HG03108 (cell line): ENCODE measurements around the gene GOSR1.
"Not testable (repeated sequence)": the region's sequence is repeated elsewhere in the genome, so short reads cannot be mapped to it uniquely, and the experiment has no call there.

Experiments
- ATAC-seq: cut with Tn5 transposase; IDR thresholded peaks from one replicate; pipeline ENCODE4 v1.9.1; 2021; ENCODE audit warnings: moderate library complexity; ENCODE audit not compliant: unreplicated experiment

The GOSR1 gene

DNA sequence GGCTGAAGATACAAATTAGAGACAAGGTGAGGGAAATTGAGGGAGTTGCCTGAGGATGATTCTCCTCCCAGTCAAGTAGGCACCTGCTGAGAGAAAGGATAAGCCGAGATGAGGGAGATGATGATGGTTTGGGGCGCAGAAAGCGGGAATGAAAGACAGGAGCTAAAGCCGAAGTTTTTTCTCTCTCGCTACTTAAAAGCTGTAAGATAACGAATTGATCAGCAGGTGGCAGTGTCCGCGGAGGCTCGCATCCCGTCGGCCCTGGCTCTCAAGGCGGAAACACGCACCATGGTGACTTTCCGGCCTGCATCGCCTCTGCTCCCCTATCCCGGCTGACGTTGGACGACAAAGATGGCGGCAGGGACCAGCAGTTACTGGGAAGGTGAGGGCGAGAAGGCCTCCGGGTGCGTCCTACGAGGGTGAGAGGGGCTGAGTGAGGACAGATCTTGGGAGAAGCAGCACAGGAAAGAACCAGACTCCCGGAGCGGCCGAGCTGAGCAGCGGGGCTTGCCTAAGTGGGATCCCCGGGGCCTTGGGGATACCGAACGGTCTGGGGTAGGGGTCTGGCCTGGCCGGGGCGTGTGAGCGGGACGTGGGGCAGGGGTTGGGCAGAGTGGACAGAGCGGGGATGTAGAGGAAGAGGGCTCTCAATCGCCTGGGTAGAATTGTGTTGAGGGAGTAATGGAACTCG is at the start of gene GOSR1:
Gene GOSR1 (plus strand): TSS at position 326 of the 691 bp plus-strand sequence. CDS start 26 bp downstream, at position 352.
- peak; percentile 97 for ATAC-seq

DNA sequence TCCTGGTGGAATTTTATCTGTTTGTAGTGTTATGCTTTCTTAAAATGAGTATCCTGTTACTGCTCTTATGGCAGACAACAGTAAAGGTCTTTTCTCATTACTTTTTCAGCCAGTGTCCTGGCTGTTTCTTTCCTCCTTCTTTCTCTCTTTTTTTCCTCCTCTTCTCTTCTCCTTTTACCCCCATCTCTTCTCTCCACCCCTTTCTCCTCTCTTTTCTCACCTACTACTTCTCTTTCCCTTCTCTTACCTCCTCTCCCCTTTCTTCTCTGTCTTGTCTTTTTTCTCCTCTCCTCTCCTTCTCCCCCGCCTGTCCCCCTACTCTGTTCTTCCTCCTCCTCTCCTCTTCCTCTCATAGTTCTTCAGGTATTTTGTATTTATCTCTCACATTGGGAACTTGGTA is 49.6 kb upstream of the GOSR1 start:
- no peak for ATAC-seq

DNA sequence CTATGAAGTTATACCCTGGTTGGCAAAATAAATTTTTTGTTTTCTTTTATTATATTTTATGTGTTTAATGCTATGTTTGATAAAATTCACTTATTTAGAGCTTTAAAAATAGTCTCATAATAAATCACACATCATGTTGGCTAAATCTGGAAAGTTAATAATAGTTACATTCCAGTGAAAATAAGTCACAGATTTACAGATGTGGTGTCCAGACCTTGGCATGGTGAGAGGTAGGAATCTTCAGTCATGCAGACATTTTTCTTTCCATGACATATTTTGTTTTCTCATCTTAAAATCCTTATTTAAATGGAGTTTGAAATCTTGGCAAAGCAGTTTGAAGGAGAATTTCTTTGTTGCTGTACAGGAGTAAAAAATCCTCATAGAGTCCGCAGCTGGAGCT is 48.1 kb upstream of the GOSR1 start:
- ATAC-seq: no peak

DNA sequence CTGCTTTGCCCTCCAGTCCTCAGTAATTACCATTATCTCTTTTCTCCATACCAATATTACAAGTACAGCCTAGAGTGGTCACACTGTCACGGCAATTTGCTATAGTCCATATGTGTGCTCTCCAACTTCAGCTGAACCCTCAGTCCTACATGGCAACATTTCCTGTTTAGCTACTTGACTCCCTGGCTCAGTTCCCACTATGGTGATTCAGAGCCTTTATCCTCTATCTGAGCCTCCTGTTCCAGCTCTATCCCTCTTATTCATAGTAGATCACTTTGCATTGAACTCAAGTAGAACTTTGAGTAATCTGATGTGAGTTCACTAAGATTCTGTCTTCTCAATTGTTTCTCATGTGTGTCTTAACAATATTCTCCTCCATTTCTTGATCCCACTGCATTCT is 43.7 kb upstream of the GOSR1 start:
- no peak for ATAC-seq

DNA sequence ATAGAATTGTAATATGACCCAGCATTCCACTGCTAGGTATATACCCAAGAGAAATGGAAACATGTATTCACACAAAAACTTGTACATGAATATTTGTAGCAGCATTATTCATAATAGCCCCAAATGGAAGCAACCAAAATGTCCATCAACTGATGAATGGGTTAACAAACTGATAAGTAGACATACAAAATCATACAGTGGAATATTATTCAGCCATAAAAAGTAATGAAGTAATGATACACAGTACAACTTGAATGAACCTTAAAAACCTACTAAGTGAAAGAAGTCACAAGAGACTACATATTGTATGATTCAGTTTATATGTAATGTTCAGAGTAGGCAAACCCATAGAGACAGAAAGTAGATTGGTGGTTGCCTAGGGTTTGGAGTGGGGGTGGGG is 40.5 kb upstream of the GOSR1 start:
- no peak for ATAC-seq

DNA sequence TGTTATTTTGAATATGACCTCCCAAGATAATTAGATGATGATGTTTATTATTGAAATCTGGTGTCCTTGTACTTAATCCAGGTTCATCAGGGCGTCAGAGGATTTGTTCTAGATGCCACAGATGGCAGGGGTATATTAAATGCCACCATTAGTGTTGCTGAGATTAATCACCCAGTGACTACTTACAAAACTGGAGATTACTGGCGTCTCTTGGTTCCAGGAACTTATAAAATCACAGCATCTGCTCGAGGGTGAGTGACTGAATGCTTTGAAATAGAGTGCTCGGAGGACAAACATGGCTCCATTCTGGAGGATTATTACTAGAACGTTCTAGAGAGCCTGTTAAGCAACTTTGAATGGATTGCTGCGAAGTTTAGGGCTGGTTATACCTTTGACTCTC is 33.5 kb upstream of the GOSR1 start:
- ATAC-seq: no peak

DNA sequence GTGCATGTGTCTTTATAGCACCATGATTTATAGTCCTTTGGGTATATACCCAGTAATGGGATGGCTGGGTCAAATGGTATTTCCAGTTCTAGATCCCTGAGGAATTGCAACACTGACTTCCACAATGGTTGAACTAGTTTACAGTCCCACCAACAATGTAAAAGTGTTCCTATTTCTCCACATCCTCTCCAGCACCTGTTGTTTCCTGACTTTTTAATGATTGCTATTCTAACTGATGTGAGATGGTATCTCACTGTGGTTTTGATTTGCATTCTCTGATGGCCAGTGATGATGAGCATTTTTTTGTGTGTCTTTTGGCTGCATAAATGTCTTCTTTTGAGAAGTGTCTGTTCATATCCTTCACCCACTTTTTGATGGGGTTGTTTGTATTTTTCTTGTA is 30.6 kb upstream of the GOSR1 start:
- not testable (repeated sequence) for ATAC-seq

DNA sequence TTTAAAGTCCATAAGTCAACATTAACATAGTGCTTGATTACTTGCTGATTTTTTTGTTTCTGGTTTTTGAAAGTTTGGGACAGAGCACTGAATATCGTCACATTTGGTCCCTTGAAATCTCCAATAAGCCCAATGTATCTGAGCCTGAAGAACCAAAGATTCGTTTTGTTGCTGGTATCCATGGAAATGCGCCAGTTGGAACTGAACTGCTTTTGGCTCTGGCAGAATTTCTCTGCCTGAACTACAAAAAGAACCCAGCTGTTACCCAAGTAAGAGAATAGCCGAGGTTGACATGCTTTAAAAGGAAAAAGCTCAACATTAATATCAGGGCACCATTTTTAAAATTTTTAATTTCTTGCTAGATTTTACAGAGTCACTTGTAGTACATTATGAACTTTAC is 27.7 kb upstream of the GOSR1 start:
- no peak for ATAC-seq

DNA sequence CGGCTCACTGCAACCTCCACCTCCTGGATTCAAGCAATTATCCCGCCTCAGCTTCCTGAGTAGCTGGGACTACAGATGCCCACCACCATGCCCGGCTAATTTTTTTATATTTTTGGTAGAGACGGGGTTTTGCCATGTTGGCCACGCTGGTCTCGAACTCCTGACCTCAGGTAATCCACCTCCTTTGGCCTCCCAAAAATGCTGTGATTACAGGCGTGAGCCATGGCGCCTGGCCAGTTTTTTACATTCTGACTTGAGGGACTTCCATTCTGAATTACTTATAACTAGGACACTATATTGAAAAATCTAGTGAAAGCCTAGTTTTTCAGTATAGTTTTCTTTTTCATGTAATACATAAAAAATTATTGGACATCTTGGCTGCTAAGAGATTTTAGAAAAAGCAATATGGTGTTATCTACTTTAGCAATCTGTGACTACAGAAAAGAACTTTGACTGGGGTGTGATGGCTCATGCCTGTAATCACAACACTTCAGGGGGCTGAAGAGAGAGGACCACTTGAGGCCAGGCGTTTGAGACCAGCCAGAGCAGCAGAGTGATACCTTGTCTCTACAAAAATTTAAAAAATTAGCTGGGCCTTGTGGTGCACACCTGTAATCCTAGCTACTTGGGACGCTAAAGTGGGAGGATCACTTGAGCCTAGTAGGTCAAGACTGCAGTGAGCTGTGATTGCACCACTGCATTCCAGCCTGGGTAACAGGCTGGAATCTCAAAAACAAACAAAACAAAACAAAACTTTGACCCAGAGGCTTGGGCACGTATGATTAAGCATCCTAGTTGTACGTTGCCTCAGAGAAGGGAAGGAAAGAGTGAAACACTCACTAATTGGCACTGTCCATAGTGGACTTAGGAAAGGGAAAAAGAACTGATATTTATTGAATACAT is 26.8 kb upstream of the GOSR1 start:
- ATAC-seq: no peak

DNA sequence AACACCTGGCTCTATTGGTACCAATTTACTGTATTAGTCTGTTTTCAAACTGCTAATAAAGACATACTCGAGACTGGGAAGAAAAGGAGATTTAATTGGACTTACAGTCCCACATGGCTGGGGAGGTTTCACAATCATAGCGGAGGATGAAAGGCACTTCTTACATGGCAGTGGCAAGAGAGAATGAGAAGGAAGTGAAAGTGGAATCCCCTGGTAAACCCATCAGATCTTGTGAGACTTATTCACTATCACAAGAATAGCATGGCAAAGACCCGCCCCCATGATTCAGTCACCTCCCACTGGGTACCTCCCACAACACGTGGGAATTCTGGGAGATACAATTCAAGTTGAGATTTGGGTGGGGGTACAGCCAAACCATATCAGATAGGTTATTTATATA is 22.6 kb upstream of the GOSR1 start:
- no peak for ATAC-seq

DNA sequence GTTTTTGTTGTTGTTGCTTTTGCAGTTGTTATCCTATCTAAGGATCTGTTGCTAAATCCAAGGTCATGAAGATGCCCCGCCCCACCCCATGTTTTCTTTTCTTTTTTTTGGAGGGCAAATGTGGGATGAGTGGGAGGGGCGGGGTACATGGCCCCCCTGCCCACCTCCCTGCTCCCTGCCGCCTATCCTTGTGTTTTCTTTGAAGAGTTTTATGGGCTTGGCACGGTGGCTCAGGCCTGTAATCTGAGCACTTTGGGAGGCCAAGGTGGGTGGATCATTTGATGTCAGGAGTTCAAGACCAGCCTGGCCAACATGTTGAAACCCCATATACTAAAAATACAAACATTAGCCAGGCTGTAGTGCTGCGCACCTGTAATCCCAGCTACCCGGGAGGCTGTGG is 18.8 kb upstream of the GOSR1 start:
- ATAC-seq: no peak

DNA sequence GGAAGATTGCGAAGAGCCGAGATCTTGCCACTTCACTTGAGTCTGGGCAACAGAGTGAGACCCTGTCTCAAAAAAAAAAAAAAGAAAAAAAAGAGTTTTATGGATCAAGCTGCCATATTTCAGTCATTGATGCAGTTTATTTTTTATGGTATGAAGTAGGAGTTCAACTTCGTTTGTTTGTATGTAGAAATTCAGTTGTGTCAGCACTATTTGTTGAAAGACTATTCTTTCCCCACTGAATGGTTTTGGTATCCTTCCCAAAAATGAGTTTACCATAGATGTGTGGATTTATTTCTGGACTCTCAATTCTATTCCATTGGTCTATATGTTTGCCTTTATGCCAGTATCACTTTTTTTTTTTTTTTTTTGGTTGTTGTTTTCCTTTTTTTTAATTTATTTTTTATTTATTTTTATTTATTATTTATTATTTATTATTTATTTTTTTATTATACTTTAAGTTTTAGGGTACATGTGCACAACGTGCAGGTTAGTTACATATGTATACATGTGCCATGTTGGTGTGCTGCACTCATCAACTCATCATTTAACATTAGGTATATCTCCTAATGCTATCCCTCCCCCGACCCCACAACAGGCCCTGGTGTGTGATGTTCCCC is 18.3 kb upstream of the GOSR1 start:
- not testable (repeated sequence) for ATAC-seq

DNA sequence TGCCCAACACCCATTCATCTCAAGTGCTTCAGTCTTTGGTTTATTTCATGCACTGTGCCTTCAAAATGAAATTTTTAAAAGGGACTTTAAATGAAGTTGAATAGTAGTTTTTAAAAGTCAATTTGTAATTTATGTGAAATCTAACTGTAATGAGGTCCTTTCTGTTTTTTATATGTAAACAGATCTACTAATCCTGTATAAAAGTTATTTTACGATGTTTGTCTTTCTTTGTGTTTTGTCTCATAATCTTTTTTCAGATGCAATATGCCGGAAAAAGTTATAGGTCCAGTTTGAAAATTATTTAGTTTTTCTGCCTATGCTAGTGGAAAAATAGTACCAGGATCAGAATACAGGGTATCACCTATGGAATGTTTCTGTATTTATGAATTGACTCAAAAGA is 8.7 kb upstream of the GOSR1 start:
- no peak for ATAC-seq

DNA sequence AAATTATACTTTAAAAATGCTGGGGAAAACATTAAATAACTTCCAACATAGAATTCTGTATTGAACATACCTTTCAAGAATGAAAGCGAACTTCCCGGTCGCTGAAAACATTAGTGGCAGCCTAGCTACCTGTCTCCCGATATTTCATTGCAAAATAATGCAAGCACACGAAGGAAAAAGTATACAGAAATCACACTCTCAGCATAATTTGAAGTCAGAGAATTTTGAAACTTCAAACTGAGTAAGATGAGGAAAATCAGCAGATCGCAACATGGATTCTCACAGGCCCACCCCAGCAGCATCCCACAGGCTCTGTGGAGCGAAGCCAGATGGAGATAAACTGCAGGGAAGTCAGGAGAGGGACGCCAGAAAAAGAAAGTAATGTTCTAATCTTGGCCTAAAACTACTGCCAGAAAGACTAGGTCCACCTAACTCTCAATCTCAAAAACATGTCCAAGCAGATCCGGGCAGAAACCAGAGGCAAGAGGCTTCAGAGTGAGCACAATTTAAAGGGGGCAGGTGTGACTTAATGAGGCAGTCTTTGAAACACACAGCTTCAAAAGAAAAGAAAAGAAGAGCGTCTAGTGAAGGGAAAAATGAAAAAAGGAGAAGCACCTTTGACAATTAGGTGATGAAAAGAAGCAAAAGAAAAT is 4.8 kb upstream of the GOSR1 start:
- no peak for ATAC-seq

DNA sequence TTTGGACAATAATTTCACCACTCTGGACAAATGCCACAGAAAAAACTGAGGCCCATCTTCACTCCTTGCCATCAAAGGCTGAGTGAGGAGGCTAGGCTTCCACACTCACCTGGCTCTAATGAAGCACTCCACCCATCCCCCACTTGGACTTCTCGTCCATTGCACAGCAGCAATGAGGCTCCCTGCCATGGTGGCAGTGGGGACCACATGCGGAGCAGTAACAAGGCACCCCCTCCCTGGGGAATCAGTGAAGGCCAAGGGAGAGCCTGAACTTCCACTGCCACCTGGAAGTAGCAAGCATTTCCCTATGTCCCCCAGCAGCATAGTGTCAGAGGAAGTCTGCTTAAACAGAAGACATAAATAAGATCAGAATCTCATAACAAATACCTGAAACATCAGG is 2.0 kb upstream of the GOSR1 start:
- ATAC-seq: no peak

DNA sequence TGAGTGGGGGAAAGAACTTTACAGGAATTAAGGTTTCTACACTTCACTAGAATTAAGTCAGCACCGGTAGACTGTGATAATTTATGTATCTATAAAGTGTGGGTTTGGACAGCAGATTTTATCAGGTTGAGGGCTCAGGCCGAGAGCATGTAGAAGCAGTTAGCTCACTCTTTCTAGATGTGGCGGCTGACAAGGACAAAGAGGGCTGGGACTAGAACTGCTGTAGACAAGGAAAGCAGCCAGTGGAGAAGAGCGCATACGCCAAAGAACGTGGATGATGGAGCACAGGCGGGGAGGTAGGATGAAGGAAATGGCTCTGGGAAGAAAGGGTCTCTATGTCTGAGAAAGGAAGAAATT is 504 bp upstream of the GOSR1 start:
- no peak for ATAC-seq

DNA sequence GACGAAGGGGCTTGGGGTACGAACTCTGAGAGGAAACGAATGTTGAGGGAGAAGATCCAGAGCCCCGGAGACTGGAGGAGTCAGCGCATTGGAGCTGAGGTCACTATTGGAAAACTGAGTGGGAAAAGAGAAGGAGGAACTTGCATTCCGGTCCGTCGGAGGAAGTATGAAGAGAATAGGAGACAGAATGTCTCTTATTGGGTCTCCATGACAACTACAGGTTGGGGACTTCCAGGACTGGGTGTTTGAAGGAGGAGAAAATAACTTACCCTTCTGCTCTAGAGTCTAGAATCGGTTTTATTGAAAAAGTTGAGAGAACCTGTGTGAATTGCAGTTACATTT is 537 bp downstream of the GOSR1 start:
- no peak for ATAC-seq

DNA sequence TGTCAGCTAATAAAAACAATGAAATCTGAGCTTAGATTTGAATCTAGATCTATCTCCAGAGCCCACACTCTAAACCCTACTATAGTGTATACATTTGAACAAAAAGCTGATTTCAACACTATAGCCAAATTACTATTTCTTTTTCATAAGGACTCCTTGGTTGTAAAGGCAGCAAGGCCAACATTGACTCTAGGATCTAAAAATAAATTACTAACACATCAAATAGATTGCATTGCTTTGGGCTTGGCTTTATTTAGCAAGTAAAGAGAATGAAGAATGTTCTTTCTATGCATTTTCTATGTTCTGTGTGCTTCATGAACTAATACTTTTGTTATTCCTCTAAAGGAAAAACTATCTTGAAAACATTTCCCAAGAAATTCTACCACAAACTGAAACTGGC is 5.3 kb downstream of the GOSR1 start:
- no peak for ATAC-seq

DNA sequence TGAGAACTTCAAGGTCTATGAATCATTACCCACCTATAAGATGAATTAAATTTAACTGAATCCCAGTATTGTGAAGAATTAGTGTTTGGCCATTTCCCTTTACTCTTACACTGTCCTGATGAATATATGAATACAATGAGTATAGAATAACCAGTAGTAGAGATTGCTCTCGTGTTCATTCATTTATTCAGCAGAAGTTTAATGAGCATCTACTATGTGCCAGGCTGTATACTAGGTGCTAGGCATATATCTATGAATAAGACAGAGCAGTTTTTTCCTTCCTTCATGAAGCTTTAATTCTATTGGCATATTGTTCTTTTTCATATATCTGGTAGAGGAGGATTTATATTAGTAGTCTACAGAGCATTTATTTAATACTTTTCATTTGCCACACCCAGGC is 6.0 kb downstream of the GOSR1 start:
- ATAC-seq: no peak

DNA sequence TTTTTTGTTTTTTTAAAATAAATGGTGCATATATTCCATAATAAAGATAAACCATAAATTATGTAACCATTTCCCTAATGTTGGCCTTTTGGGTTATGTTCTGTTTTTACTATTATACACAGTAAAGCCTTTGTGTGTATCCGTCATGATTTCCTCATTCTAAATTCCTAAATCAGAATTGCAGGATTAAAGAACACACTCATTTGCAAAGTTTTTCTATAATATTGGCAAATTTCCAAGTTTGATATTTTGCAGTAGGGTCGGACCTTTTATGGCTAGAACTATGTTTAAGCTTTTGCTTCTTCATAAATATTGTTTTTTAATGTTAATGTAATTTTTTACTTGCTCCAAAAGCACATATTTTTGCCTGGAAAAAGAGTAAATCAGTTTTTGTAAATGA is 16.6 kb downstream of the GOSR1 start:
- ATAC-seq: no peak

DNA sequence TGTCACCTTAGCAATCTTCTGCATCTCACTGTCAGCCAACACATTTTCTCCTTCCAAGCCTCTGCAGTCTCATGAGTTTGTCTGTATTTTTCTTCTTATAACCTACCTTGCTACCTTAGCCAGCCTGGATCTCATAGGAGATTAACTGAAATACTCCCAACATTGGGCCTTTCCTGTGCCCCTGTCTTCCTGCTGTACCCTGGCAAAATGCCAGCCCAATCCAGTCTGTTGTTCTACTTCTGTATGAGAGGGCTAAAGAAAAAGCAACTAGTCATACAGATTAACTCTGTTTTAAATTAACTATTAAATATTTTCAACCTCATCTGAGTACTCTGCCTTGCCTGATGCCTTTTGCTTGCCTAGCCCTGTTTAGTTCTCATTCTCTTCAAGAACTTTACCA is 18.4 kb downstream of the GOSR1 start:
- no peak for ATAC-seq

DNA sequence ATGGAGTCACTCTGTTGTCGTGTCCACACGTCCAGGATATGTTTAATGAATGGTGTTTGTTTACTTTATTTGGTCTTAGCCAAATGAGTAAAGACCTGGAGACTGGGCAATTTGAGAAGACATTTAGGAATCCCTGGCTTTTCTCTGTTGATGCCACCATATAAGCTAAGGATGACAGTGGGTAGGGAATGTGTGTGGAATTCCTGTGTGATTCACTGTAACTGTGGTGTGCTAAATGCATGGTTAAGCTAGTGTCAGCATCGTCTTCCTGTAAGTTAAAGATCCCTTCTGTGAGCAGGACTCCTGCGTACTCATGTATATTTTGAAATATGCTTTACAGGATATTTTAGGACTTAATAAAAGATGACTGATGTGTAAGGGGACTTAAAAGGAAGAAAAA is 26.4 kb downstream of the GOSR1 start:
- ATAC-seq: no peak
